ENCODE results near the gene C10orf143.

Gene C10orf143

GRCh38 chr10:130061760-130062159, 48.9 kb downstream of the C10orf143 start:
- WGBS, 2 experiments = 72 to 77% methylated on average over 6 of the region's 6 CpGs
- H3K27me3 ChIP-seq (ENCODE audit: control insufficient read depth, insufficient read depth, low read length, poor library complexity, severe bottlenecking) = peaks cover 51% of the 10 kb centered on the region

GRCh38 chr10:130054021-130054420, 56.6 kb downstream of the C10orf143 start:
- WGBS, 2 experiments = 92% methylated on average over 3 of the region's 3 CpGs
- peaks cover 9% of the 10 kb centered on the region for H3K27me3 ChIP-seq (ENCODE audit: control insufficient read depth, insufficient read depth, low read length, poor library complexity, severe bottlenecking)
- no peaks in the 10 kb centered on the region for H3K36me3 ChIP-seq (ENCODE audit: control insufficient read depth, insufficient read depth, low read length)
- no peak overlapping the region for H3K4me3 ChIP-seq (ENCODE audit: insufficient read depth, low read depth, low read length)
- H3K9me3 ChIP-seq (ENCODE audit: control insufficient read depth, low read length) = no peaks in the 10 kb centered on the region
- no peak overlapping the region for H3K27ac ChIP-seq (ENCODE audit: insufficient read depth, low read depth, low read length, poor library complexity, severe bottlenecking)
- H3K4me1 ChIP-seq (ENCODE audit: control insufficient read depth, insufficient read depth, low read length) = no peaks in the 10 kb centered on the region

More at GRCh38 chr10:130061760-130062159, 48.9 kb downstream of the C10orf143 start:
- Histone ChIP-seq H3K27ac (ENCODE audit: insufficient read depth, low read depth, low read length, poor library complexity, severe bottlenecking) (no peak overlapping the region), H3K4me3 (ENCODE audit: insufficient read depth, low read depth, low read length) (no peak overlapping the region), H3K9me3 (ENCODE audit: control insufficient read depth, low read length) (no peaks in the 10 kb centered on the region), H3K4me1 (ENCODE audit: control insufficient read depth, insufficient read depth, low read length) (no peaks in the 10 kb centered on the region), H3K36me3 (ENCODE audit: control insufficient read depth, insufficient read depth, low read length) (no peaks in the 10 kb centered on the region)

- WGBS, 2 experiments = 89 to 90% methylated on average over 11 of the region's 11 CpGs
- Histone ChIP-seq H3K9me3 (ENCODE audit: control insufficient read depth, low read length) (no peaks in the 10 kb centered on the region), H3K27ac (ENCODE audit: insufficient read depth, low read depth, low read length, poor library complexity, severe bottlenecking) (no peak overlapping the region), H3K4me1 (ENCODE audit: control insufficient read depth, insufficient read depth, low read length) (no peaks in the 10 kb centered on the region), H3K4me3 (ENCODE audit: insufficient read depth, low read depth, low read length) (no peak overlapping the region), H3K27me3 (ENCODE audit: control insufficient read depth, insufficient read depth, low read length, poor library complexity, severe bottlenecking) (peaks cover 6% of the 10 kb centered on the region), H3K36me3 (ENCODE audit: control insufficient read depth, insufficient read depth, low read length) (no peaks in the 10 kb centered on the region)
Measured at GRCh38 chr10:130053561-130053960, 57.1 kb downstream of the C10orf143 start.

- Histone ChIP-seq H3K4me1 (ENCODE audit: control insufficient read depth, insufficient read depth, low read length) (no peaks in the 10 kb centered on the region), H3K36me3 (ENCODE audit: control insufficient read depth, insufficient read depth, low read length) (no peaks in the 10 kb centered on the region), H3K4me3 (ENCODE audit: insufficient read depth, low read depth, low read length) (no peak overlapping the region), H3K27me3 (ENCODE audit: control insufficient read depth, insufficient read depth, low read length, poor library complexity, severe bottlenecking) (no peaks in the 10 kb centered on the region), H3K27ac (ENCODE audit: insufficient read depth, low read depth, low read length, poor library complexity, severe bottlenecking) (no peak overlapping the region), H3K9me3 (ENCODE audit: control insufficient read depth, low read length) (no peaks in the 10 kb centered on the region)
- WGBS, 2 experiments = 92 to 95% methylated on average over 9 of the region's 9 CpGs
Measured at GRCh38 chr10:130052193-130052592, 58.4 kb downstream of the C10orf143 start.

- Histone ChIP-seq H3K4me1 (ENCODE audit: control insufficient read depth, insufficient read depth, low read length) (no peaks in the 10 kb centered on the region), H3K27me3 (ENCODE audit: control insufficient read depth, insufficient read depth, low read length, poor library complexity, severe bottlenecking) (no peaks in the 10 kb centered on the region), H3K4me3 (ENCODE audit: insufficient read depth, low read depth, low read length) (no peak overlapping the region), H3K9me3 (ENCODE audit: control insufficient read depth, low read length) (no peaks in the 10 kb centered on the region), H3K27ac (ENCODE audit: insufficient read depth, low read depth, low read length, poor library complexity, severe bottlenecking) (no peak overlapping the region), H3K36me3 (ENCODE audit: control insufficient read depth, insufficient read depth, low read length) (no peaks in the 10 kb centered on the region)
- 94 to 95% methylated on average over 12 of the region's 12 CpGs for WGBS, 2 experiments
Measured at GRCh38 chr10:130050721-130051120, 59.9 kb downstream of the C10orf143 start.

- no peaks in the 10 kb centered on the region for H3K9me3 ChIP-seq (ENCODE audit: control insufficient read depth, low read length)
- H3K27me3 ChIP-seq (ENCODE audit: control insufficient read depth, insufficient read depth, low read length, poor library complexity, severe bottlenecking) = no peaks in the 10 kb centered on the region
- H3K4me1 ChIP-seq (ENCODE audit: control insufficient read depth, insufficient read depth, low read length) = no peaks in the 10 kb centered on the region
- no peak overlapping the region for H3K27ac ChIP-seq (ENCODE audit: insufficient read depth, low read depth, low read length, poor library complexity, severe bottlenecking)
- 93% methylated on average over 12 of the region's 12 CpGs for WGBS, 2 experiments
- H3K4me3 ChIP-seq (ENCODE audit: insufficient read depth, low read depth, low read length) = no peak overlapping the region
- no peaks in the 10 kb centered on the region for H3K36me3 ChIP-seq (ENCODE audit: control insufficient read depth, insufficient read depth, low read length)
Measured at GRCh38 chr10:130049987-130050386, 60.6 kb downstream of the C10orf143 start.

- WGBS, 2 experiments = 93 to 94% methylated on average over 12 of the region's 12 CpGs
- Histone ChIP-seq H3K27ac (ENCODE audit: insufficient read depth, low read depth, low read length, poor library complexity, severe bottlenecking) (no peak overlapping the region), H3K4me1 (ENCODE audit: control insufficient read depth, insufficient read depth, low read length) (no peaks in the 10 kb centered on the region), H3K4me3 (ENCODE audit: insufficient read depth, low read depth, low read length) (no peak overlapping the region), H3K27me3 (ENCODE audit: control insufficient read depth, insufficient read depth, low read length, poor library complexity, severe bottlenecking) (no peaks in the 10 kb centered on the region), H3K9me3 (ENCODE audit: control insufficient read depth, low read length) (no peaks in the 10 kb centered on the region), H3K36me3 (ENCODE audit: control insufficient read depth, insufficient read depth, low read length) (no peaks in the 10 kb centered on the region)
Measured at GRCh38 chr10:130049244-130049643, 61.4 kb downstream of the C10orf143 start.

GRCh38 chr10:130048081-130048480, 62.5 kb downstream of the C10orf143 start:
- Histone ChIP-seq H3K4me3 (ENCODE audit: insufficient read depth, low read depth, low read length) (no peak overlapping the region), H3K36me3 (ENCODE audit: control insufficient read depth, insufficient read depth, low read length) (no peaks in the 10 kb centered on the region), H3K9me3 (ENCODE audit: control insufficient read depth, low read length) (no peaks in the 10 kb centered on the region), H3K27me3 (ENCODE audit: control insufficient read depth, insufficient read depth, low read length, poor library complexity, severe bottlenecking) (no peaks in the 10 kb centered on the region), H3K4me1 (ENCODE audit: control insufficient read depth, insufficient read depth, low read length) (no peaks in the 10 kb centered on the region), H3K27ac (ENCODE audit: insufficient read depth, low read depth, low read length, poor library complexity, severe bottlenecking) (no peak overlapping the region)
- WGBS, 2 experiments = 90 to 92% methylated on average over 3 of the region's 3 CpGs

GRCh38 chr10:130047336-130047735, 63.3 kb downstream of the C10orf143 start:
- WGBS, 2 experiments = 90% methylated on average over 10 of the region's 10 CpGs
- Histone ChIP-seq H3K27me3 (ENCODE audit: control insufficient read depth, insufficient read depth, low read length, poor library complexity, severe bottlenecking) (no peaks in the 10 kb centered on the region), H3K36me3 (ENCODE audit: control insufficient read depth, insufficient read depth, low read length) (no peaks in the 10 kb centered on the region), H3K27ac (ENCODE audit: insufficient read depth, low read depth, low read length, poor library complexity, severe bottlenecking) (no peak overlapping the region), H3K4me3 (ENCODE audit: insufficient read depth, low read depth, low read length) (no peak overlapping the region), H3K4me1 (ENCODE audit: control insufficient read depth, insufficient read depth, low read length) (no peaks in the 10 kb centered on the region), H3K9me3 (ENCODE audit: control insufficient read depth, low read length) (no peaks in the 10 kb centered on the region)

- Histone ChIP-seq H3K4me1 (ENCODE audit: control insufficient read depth, insufficient read depth, low read length) (no peaks in the 10 kb centered on the region), H3K27ac (ENCODE audit: insufficient read depth, low read depth, low read length, poor library complexity, severe bottlenecking) (no peak overlapping the region), H3K9me3 (ENCODE audit: control insufficient read depth, low read length) (no peaks in the 10 kb centered on the region), H3K4me3 (ENCODE audit: insufficient read depth, low read depth, low read length) (no peak overlapping the region), H3K36me3 (ENCODE audit: control insufficient read depth, insufficient read depth, low read length) (no peaks in the 10 kb centered on the region), H3K27me3 (ENCODE audit: control insufficient read depth, insufficient read depth, low read length, poor library complexity, severe bottlenecking) (no peaks in the 10 kb centered on the region)
- WGBS, 2 experiments = 89 to 91% methylated on average over 22 of the region's 22 CpGs
Measured at GRCh38 chr10:130046591-130046990, 64.0 kb downstream of the C10orf143 start.

- Histone ChIP-seq H3K27ac (ENCODE audit: insufficient read depth, low read depth, low read length, poor library complexity, severe bottlenecking) (no peak overlapping the region), H3K4me3 (ENCODE audit: insufficient read depth, low read depth, low read length) (no peak overlapping the region), H3K9me3 (ENCODE audit: control insufficient read depth, low read length) (no peaks in the 10 kb centered on the region), H3K36me3 (ENCODE audit: control insufficient read depth, insufficient read depth, low read length) (no peaks in the 10 kb centered on the region), H3K4me1 (ENCODE audit: control insufficient read depth, insufficient read depth, low read length) (no peaks in the 10 kb centered on the region), H3K27me3 (ENCODE audit: control insufficient read depth, insufficient read depth, low read length, poor library complexity, severe bottlenecking) (no peaks in the 10 kb centered on the region)
- WGBS, 2 experiments = 96% methylated on average over 43 of the region's 43 CpGs
Measured at GRCh38 chr10:130045801-130046321, 64.8 kb downstream of the C10orf143 start.
